GM21423 (cell line): ENCODE data around the gene DENND4A.
"Not testable (repeated sequence)": the region's sequence is repeated elsewhere in the genome, so short reads cannot be mapped to it uniquely, and the experiment has no call there.

ENCODE experiments used
- ATAC-seq: cut with Tn5 transposase; IDR thresholded peaks from one replicate; pipeline ENCODE4 v1.9.1; 2021; ENCODE audit warnings: mild to moderate bottlenecking, moderate library complexity; ENCODE audit not compliant: unreplicated experiment

The DENND4A gene

DNA sequence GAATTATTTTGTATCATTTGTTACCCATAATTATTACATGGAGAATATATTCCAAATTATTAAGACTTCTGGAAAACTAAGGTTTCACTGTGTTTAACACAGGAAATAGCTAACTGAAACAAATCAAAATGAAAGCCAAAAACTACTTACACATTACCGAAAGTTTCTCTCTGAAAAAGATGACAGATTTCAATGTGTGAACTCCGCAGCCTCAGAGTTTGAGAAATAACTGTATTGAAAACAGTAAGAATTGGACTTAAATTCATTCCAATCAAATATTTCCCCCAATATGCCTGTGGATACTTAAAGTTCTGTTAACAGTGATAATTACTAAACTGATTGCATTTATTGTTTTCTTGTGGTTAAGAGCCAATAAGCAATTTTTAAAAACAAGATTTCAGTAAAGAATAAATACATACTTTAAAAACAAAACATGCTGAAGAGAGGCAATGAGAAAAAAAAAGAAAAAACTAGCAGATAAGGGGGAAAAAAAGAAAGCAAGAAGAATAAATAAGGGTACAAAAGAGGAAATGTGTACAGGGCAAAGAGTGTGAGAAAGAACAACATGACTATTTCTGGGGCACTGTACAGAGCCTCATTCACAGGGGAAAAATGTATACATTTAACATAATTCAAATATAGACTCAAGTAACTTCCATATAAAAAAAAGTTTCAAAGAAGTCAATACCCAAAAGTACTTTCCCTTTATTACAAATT is 30.7 kb downstream of the DENND4A start:
- ATAC-seq: no peak

DNA sequence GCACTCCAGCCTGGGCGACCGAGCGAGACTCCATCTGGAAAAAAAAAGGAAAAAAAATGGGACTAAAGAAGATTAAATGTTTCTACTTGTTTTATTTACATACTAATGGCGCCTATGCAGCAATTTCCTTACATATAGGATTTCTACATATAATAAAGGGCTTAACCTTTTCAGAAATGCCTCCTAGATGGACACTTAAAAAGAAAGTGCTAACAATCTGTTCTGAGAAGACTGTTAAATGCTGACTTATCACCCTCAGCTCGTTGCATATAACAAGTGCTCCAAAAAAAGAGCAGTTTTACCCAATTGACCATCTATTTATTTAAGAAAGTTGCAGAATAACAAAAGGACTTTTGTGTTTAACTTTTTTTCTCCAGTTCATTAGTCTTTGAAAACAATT is 32.7 kb downstream of the DENND4A start:
- ATAC-seq: no peak

- no peak for ATAC-seq
Measured at GRCh38 chr15:65758242-65758641, 33.9 kb downstream of the DENND4A start.

DNA sequence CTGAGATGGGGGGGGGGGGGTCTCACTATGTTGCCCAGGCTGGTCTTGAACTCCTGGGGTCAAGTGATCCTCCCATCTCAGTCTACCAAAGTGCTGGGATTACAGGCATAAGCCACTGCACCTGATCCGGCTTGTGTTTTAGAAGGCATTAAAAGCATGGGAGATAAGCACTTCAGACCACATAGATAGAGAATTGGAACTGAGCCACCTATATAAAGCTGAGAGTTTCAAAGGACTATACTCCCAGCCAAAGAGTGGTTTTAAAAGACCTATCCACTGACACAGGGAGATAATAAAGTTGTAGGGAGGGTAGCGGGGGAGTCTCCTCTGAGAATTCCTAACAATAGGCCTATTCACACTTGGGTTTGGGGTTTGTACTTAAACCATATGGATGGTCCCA is 34.8 kb downstream of the DENND4A start:
- no peak for ATAC-seq

DNA sequence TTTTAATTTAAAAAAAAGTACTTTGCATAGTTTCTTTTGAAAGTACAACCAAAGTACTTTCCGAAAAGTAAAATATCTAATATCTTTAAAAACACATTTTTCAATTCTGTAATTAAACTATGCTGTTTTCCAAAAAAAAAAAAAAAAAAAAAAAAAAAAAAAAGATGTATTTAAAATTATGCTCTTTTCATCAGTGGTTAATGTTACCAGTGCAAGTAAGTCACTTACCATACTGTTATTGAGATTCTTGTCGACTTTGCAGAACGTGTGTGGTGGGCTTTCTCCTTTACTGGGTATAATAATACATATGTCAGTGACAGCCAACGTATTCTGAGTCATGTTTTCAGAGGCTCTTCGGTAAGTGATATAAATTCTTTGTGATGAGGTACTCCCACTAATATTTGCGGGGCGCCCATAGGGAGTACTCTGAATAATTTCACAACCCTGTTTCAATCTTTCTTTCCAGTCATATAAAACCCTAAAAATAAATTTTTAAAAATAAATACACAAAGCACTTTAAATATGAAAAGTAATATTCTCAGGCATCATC is 39.9 kb downstream of the DENND4A start:
- no peak for ATAC-seq

DNA sequence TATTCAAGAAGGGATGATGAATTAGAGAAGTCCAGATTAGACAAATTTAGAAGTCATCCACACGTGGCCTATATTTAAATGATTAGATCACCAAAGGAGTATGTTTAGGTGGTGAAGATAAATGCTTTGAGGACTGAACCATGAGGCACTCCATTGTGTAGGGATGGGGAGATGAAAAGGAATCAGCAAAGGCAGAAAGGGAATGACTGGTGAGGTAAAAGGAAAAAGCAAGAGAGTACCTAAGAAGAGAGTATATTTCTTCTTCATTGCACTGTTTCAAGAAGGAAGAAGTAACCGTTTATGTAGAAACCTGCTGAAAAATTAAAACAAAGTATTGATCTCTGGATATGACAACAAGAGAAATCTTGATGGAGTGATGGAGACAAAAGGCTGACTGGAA is 40.7 kb downstream of the DENND4A start:
- ATAC-seq: no peak

GRCh38 chr15:65747265-65747664 is 44.8 kb downstream of the DENND4A start:
- ATAC-seq: no peak

DNA sequence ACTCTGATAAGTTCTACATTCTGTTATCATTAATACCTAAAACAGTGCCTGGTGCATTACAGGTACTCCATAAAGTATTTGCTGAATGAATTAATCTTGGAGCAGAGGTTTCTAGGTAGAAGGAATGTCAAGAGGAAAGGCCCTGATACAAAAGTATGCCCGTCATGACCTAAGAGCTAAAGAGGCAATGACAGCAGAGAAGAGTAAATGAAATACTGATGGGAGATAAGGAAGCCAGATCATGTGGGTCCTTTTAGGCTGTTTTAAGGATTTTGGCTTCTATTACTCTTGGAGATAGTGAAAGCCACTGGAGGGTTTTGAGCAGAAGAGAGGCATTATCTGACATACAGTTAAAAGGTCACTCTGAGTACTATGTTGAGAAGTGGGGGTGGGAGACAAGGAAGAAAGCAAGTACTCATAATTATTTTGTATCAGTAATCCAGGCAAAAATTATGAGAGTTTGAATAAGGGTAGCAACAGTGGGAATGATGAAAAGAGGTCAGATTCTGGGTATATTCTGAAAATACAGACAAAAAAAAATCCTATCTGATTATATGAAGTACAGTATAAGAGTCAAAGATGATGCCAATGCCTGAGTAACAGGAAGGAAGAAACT is 48.3 kb downstream of the DENND4A start:
- no peak for ATAC-seq

DNA sequence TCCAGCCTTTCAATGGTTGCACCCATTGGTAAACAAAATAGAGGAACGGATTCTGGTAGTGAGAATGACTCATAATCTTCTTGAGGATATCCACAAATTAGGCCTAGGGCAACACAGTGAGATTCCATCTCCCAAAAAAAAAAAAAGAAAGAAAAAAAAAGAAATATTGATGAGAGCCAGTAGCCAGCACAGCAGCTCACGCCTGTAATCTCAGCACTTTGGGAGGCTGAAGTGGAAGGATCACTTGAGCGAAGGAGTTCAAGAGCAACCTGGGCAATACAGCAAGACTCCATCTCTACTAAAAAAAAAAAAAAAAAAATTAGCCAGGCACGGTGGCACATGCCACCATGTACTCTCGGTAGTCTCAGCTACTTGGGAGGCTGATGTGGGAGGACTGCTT is 51.9 kb downstream of the DENND4A start:
- no peak for ATAC-seq

DNA sequence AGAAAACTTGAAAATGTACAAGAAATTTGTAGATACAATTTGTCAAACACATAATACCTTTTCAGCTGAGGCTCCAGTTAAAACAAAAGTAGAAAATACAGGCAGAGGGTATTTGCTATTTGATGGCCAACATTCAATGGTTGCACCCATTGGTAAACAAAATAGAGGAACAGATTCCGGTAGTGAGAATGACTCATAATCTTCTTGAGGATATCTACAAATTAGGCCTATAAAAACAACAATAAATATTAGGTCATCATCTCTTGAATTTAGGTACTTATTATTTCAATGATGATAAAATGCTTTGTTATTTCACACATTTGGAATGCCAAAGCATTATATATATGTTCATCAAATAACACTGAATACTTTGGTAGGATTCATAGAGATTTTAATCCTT is 53.4 kb downstream of the DENND4A start:
- ATAC-seq: no peak

DNA sequence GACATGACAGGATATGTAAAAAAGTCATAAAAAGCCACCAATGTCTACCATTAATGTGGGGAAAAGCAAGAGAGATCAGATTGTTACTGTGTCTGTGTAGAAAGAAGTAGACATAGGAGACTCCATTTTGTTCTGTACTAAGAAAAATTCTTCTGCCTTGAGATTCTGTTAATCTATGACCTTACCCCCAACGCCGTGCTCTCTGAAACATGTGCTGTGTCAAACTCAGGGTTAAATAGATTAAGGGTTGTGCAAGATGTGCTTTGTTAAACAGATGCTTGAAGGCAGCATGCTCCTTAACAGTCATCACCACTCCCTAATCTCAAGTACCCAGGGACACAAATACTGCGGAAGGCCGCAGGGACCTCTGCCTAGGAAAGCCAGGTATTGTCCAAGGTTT is 58.5 kb downstream of the DENND4A start:
- ATAC-seq: not testable (repeated sequence)

GRCh38 chr15:65732698-65733097 is 59.4 kb downstream of the DENND4A start:
- ATAC-seq: no peak

DNA sequence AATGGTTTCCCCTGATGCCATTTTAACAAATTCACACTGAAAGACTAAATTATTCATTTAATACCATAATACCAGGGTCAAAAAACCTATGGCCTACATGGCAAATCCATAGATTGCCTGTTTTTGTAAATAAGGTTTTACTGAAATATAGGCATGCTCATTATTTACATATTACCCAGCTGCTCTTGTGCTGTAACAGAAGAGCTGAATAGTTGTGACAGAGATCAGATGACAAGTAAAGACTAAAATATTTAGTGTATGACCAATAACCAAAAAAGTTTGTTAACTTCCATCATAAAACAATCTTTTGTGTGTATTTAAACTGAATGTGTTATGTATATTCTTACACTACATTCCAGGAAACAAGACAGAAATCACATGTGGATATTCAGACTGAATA is 60.2 kb downstream of the DENND4A start:
- no peak for ATAC-seq

DNA sequence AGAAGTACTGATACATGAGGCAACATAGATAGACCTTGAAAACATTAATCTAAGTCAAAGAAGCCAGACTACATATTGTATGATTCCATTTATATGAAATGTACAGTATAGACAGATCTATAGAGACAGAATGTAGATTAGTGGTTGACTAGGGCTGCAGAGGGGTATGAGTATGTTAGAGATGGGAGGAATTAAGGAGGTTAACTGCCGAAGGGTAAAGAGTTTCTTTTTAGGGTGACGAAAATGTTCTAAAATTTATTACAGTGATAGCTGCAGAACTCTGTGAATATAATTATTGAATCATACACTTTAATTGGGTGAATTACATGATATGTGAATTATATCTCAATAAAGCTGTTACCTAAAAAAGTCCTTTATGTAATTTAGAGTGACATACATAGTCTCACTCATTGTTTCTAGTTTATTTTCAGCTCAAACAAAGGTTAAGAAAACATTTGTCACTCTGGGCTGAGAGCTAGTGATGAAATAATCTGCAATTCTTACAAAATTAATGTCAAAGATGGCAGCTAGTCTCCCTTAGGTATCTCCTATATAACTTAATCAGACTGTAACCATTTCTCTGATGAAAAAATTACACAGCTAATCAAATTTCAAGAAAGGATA is 61.4 kb downstream of the DENND4A start:
- no peak for ATAC-seq

DNA sequence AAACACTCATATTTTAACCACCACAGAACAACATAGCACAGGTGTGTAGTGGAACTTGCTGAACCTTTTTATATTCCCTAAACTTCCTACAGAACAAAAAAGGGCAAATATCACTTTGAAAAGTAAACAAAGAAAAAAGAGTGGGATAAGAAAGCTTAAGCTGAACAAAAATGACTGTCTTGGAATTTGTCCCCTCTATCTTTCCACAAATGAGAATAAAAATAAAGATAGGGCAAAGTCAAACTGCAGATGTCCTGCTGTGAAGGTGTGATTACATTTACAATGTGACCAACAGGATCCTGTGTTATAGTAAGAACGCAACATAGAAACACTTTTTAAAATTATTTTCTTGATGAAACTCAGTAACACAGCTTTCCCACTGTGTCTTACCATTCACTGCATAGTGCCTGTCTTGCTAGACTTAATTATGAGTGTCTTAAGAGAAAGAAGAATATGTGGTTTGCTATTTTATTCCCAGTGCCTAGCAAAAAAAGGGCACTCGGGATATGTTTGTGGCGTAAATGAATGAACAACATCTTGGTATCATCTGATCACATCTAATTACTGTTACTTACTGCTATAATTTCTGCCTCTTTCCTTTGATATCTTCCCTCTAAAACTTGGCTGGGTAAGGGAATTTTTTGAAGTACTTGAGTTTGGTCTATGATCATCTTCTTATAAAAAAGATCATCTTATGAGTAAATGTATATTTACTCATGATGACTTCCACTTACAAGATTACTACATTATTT is 67.5 kb downstream of the DENND4A start:
- no peak for ATAC-seq

- no peak for ATAC-seq
Measured at GRCh38 chr15:65723876-65724275, 68.2 kb downstream of the DENND4A start.

DNA sequence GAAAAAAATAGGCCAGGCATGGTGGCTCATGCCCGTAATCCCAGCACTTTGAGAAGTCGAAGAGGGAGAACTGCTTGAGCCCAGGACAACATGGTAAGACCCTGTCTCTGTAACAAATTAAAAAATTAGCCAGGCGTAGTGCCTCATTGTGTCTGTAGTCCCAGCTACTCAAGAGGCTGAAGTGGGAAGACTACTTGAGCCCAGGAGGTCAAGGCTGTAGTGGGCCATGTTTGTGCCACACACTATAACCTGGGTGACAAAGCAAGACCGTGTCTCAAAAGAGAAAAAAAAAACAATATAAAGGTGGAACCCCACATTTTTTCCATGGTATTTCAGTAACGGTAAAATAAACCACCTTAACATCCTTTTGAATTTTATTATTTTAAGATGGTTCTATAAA is 69.9 kb downstream of the DENND4A start:
- ATAC-seq: no peak

GRCh38 chr15:65712415-65712814 is 79.7 kb downstream of the DENND4A start:
- ATAC-seq: no peak

GRCh38 chr15:65695081-65695480 is 97.0 kb downstream of the DENND4A start:
- no peak for ATAC-seq

DNA sequence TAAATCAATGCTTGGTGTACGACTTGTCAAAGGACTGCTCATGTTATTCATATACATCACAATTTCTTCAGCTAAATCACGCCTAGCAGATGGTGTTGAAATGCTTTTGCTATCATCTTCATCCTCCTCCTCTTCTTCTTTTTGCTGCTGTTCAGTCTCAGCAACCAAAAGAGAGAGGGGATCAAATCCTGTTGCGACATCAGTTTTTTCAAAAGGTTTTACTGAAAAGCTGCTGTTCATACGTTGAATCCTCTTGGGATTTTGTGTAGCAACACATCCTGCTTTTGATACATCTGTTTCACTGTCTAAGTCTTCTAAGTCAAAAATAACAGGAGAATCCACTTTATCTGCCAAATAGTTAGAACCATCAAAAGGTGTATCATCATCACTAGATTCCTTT is 101.3 kb downstream of the DENND4A start:
- ATAC-seq: no peak

DNA sequence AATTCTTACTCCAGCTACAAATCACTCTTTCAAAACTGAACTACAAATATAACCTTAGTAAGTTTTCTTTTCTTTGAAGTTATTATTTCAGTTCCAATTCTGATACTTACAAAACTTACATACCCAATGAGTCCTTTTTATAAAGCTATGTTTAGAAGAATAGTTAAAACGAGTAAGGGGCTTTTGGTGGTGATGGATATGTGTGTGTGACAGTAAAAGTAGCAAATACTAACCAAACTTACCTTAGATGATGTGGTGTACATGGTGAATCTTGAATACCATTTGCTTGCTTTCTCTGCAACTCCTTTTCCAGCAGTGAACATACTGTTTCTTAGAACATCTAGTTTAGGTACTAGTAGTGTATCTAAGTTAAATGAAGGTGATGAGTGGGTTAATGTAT is 101.9 kb downstream of the DENND4A start:
- ATAC-seq: no peak
